ENCODE measurements around the gene SHISA4.

DNA sequence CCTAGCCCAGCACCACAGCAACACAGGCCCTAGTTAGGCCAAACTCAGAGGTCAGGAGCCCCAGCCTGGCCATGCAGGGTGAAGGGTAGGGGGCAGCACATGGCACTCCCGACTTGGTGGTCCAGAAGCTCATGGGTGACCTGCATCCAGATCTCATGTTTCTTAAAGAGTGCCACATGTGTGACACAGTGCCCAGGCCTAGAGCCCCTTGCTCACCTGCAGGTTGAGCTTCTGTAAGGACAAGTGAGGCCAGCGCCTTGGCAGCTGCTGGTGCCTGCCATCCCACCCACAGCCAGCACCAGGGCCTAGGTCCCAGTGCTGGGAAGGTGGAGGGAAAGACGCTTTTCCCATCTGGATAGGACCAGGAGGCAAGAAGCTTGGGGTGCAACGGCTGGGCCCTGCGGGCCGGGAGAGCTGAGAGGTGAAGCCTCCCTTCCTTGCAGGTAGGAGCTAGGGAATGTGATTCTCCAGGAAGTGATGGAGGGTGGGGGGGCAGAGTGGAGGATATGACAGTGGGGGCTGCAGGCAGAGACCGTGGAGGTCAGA, 6.5 kb downstream of the SHISA4 start:
- TF ChIP-seq POLR2A (IDR thresholded peaks at IDR 0.05; ENCODE audit: low read depth, low read length): no peak
- TF ChIP-seq POLR2AphosphoS5 (IDR thresholded peaks at IDR 0.05; ENCODE audit: low read depth, low read length): no peak
- TF ChIP-seq TAF1 (IDR thresholded peaks at IDR 0.05; ENCODE audit: borderline replicate concordance, low read depth, low read length): no peak

Measured in GM12892 (cell line).